GM12878 (cell line): Measurements from ENCODE around the gene MTHFR. TPM values are rescaled to one million over a fixed set of nuclear protein-coding genes. Genes with fewer than 3 reads are reported as not detected.

ENCODE experiments used
- ATAC-seq: fragments of 200-7000 bp; cut with Tn5 transposase; 3 replicates; pipeline ENCODE4 v1.9.1; 2020; ENCODE audit warnings: mild to moderate bottlenecking, moderate library complexity
- BruUV-seq: library from RNA; stranded (reverse); fragments of 400-500 nt; replicated peaks from 2 replicates; lab custom pipeline; 2021; lab: Mats Ljungman, UMichigan
- CTCF ChIA-PET: fragments of 300-600 bp; sonication (Branson Sonifier 250); formaldehyde crosslinking; extraction: SDS; loops from one replicate; lab custom pipeline; 2021; ENCODE audit warnings: inconsistent platforms; lab: Yijun Ruan, JAX
- POLR2A ChIA-PET: fragments of 350-600 bp; formaldehyde crosslinking; extraction: SDS; loops from one replicate; lab custom pipeline; 2021; ENCODE audit warnings: inconsistent platforms; lab: Charles Lee
- RAD21 ChIA-PET: fragments of 300-600 bp; sonication (Branson Sonifier 250); formaldehyde crosslinking; loops from one replicate; lab custom pipeline; 2023; ENCODE audit warnings: antibody characterized with exemption; ENCODE audit not compliant: unreplicated experiment; lab: Charles Lee
- SMC1A ChIA-PET: fragments of 300-600 bp; sonication (Branson Sonifier 250); formaldehyde crosslinking; loops from one replicate; lab custom pipeline; 2023; ENCODE audit not compliant: unreplicated experiment, uncharacterized antibody; lab: Charles Lee
- DNase-seq: peaks from one replicate; pipeline ENCODE4 v3.0.0-alpha.2; 2011; ENCODE audit warnings: low read depth, low spot score
- FAIRE-seq: peaks from 3 replicates; lab custom pipeline; 2011; peaks lifted over from hg19 to GRCh38; lab: Jason Lieb, UNC
- H2AFZ ChIP-seq: 2 replicates; pipeline ENCODE4 v1.6.0; 2011; ENCODE audit warnings: low read depth, low read length, control low read depth; ENCODE audit not compliant: control insufficient read depth
- H3K27ac ChIP-seq: 2 replicates; pipeline ENCODE4 v1.5.1; 2011; ENCODE audit warnings: control low read depth; ENCODE audit not compliant: control insufficient read depth, insufficient read depth
- H3K27me3 ChIP-seq, 2 experiments: replicated peaks in 1 of 2; 2 replicates each; pipeline versions ENCODE4 v1.6.0 to v1.6.1; 2011; ENCODE audit warnings: low read length in 1 of 2; ENCODE audit not compliant: control insufficient read depth in 2 of 2, insufficient read depth in 2 of 2
- H3K36me3 ChIP-seq, 2 experiments: 2 replicates each; pipeline ENCODE4 v1.5.1; 2011; ENCODE audit warnings: low read length in 1 of 2; ENCODE audit not compliant: control insufficient read depth in 2 of 2, insufficient read depth in 2 of 2
- H3K4me1 ChIP-seq: 2 replicates; pipeline ENCODE4 v1.6.1; 2011; ENCODE audit warnings: mild to moderate bottlenecking, low read length, moderate library complexity, mixed read lengths; ENCODE audit not compliant: control insufficient read depth, insufficient read depth
- H3K4me2 ChIP-seq: 2 replicates; pipeline ENCODE4 v1.6.0; 2011; ENCODE audit warnings: control low read depth; ENCODE audit not compliant: control insufficient read depth, insufficient read depth
- H3K4me3 ChIP-seq: fragments of 200-600 bp; sonication (generic); 2 replicates; pipeline ENCODE4 v1.5.1; 2016
- H3K79me2 ChIP-seq: 2 replicates; pipeline ENCODE4 v1.6.0; 2011; ENCODE audit warnings: low read length; ENCODE audit not compliant: control insufficient read depth, insufficient read depth
- H3K9ac ChIP-seq: 2 replicates; pipeline ENCODE4 v1.8.0; 2011; ENCODE audit warnings: low read length, control low read depth, mixed read lengths; ENCODE audit not compliant: control insufficient read depth, insufficient read depth
- H3K9me3 ChIP-seq: replicated peaks from 3 replicates; pipeline ENCODE4 v1.5.1; 2011; ENCODE audit warnings: mild to moderate bottlenecking, low read length; ENCODE audit not compliant: control insufficient read depth, insufficient read depth
- H4K20me1 ChIP-seq: 2 replicates; pipeline ENCODE4 v1.6.0; 2011; ENCODE audit not compliant: control insufficient read depth, insufficient read depth
- E2F4 ChIP-seq: IDR thresholded peaks from 2 replicates; pipeline ENCODE4 v1.6.1; 2012; ENCODE audit warnings: low read depth, low read length, improper control_type of control experiment
- FOS ChIP-seq: IDR thresholded peaks from 3 replicates; pipeline ENCODE4 v1.6.1; 2011; ENCODE audit warnings: borderline replicate concordance; ENCODE audit not compliant: insufficient read length; ENCODE audit errors: extremely low read depth
- RELB ChIP-seq: fragments of 450-650 bp; IDR thresholded peaks from 2 replicates; pipeline ENCODE4 v1.6.1; 2017; ENCODE audit warnings: low read depth, mild to moderate bottlenecking, moderate library complexity
- SPI1 ChIP-seq: IDR thresholded peaks from 2 replicates; pipeline ENCODE4 v1.6.1; 2011; ENCODE audit warnings: low read depth, mild to moderate bottlenecking, low read length, moderate library complexity, borderline replicate concordance; ENCODE audit not compliant: insufficient read depth
- ZSCAN29 ChIP-seq: fragments of 450-650 bp; IDR thresholded peaks from 2 replicates; pipeline ENCODE4 v1.6.1; 2017; ENCODE audit warnings: mild to moderate bottlenecking, moderate library complexity
- ZZZ3 ChIP-seq: IDR thresholded peaks from 2 replicates; pipeline ENCODE4 v1.6.1; 2011; ENCODE audit warnings: low read depth; ENCODE audit not compliant: control insufficient read depth, insufficient read length
- WGBS: methylation state at CpG from one replicate; pipeline ENCODE4 v1.1.6; 2016; ENCODE audit warnings: low lambda C conversion rate; ENCODE audit not compliant: insufficient replicate concordance, insufficient coverage; ENCODE audit errors: missing lambda C conversion rate; 5-methylcytosine and 5-hydroxymethylcytosine counted together
- in situ Hi-C: fragments of 300-500 bp; cut with MboI; formaldehyde crosslinking; loops from 9 replicates; pipeline ENCODE4 v1.14.3; 2018; ENCODE audit warnings: mixed read lengths
- intact Hi-C: fragments of 100-400 bp; cut with micrococcal nuclease; formaldehyde crosslinking; loops from one replicate; pipeline ENCODE4 v1.14.2; 2022; ENCODE audit not compliant: unreplicated experiment
- polyA plus RNA-seq, 11 experiments: library from polyadenylated mRNA; depleted of rRNA in 4 of 11; unstranded in 6 of 11; stranded (reverse) in 5 of 11; fragments of >200 nt; fragmentation: Nextera tagmentation in 4 of 11; fragmentation: Illumina TruSeq in 1 of 11; extraction: Ambion mirVana in 4 of 11; extraction: Trizol in 1 of 11; gene quantifications; 1 replicate in 1 of 11; 2 replicates in 10 of 11; pipeline versions ENCODE4 v1.2.1 to v1.2.3, GENCODE V29; 2011 to 2016; ENCODE audit warnings: inconsistent platforms in 2 of 11, missing spikeins in 2 of 11, low read depth in 1 of 11
- total RNA-seq, 4 experiments: library from RNA; depleted of rRNA in 3 of 4; stranded (reverse); fragments of >200 nt in 3 of 4; fragmentation: Illumina TruSeq in 1 of 4; extraction: Trizol in 1 of 4; gene quantifications; 2 replicates each; pipeline versions ENCODE4 v1.2.1 to v1.2.3, GENCODE V29; 2013 to 2021

MTHFR gene
- total and polyA plus RNA-seq, 10 of the 15 experiments (the other 5 are each of a cell fraction or from before 2014, with no cell fraction given): 1.0 to 16.8 (median 9.4) TPM

DNA sequence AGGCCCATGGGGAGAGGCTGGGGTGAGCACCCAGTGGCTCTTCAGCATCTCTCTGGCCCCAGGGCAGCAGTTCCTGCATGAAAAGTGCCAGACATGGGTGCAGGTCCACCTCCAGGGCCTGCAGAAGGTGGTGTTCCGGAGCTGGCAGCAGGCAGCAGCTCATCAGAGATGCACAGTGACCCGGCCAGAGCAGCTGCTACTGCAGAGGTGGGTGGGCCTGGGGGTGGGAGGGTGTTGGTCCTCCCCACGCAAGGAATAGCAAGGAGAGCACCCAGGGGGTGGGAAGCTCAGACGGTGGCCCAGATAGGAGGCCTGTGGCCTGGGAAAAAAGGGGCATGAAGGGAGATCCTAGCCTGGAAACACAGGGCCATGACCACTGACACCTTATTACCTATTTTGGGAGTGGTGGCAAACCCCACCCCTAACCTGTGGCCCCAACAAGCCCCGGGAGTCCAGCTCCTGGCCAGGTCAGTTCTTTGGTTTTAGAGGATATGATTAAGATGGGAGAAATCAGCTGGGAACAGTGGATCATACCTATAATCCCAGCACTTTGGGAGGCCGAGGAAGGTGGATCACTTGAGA is 23.5 kb downstream of the MTHFR start:
- ChIA-PET RAD21 (interaction anchor here (1.0 kb wide), 1 partner anchor 112 kb away, joined by 3 read pairs; no protein-coding TSS in a partner anchor), SMC1A (interaction anchor here (0.8 kb wide), 1 partner anchor 24 kb away, joined by 3 read pairs; the partner anchor contains the start of gene CLCN6), POLR2A (no interaction called here), CTCF (interaction anchor here (1.2 kb wide), 1 partner anchor 43 kb away, joined by 3 read pairs; no protein-coding TSS in a partner anchor)
- ATAC-seq (no peak), DNase-seq (no peak), FAIRE-seq (no peak)
- no peaks in the 10 kb centered on the region for H3K27me3 ChIP-seq
- H3K9ac ChIP-seq: no peak overlapping the region
- no peak overlapping the region for H3K4me3 ChIP-seq
- in situ Hi-C loops (no loop called here), intact Hi-C loops (no loop called here)
- H2AFZ ChIP-seq: no peak overlapping the region
- no peak overlapping the region for H3K27ac ChIP-seq
- no peaks in the 10 kb centered on the region for H3K9me3 ChIP-seq
- H4K20me1 ChIP-seq: no peaks in the 10 kb centered on the region
- H3K79me2 ChIP-seq: no peaks in the 10 kb centered on the region
- WGBS: 37% methylated on average over 6 of the region's 6 CpGs
- peaks cover 4% of the 10 kb centered on the region; the same call in 1 of the 2 replicates for H3K4me1 ChIP-seq
- H3K4me2 ChIP-seq: no peak overlapping the region
- H3K36me3 ChIP-seq: no peaks in the 10 kb centered on the region
- TF ChIP-seq ZSCAN29 (no peak), ZZZ3 (no peak), RELB (no peak), E2F4 (no peak), FOS (no peak), SPI1 (no peak)
- no TSS peak for BruUV-seq
